Loucy (cell line): ENCODE measurements around the gene RPS18.

Experiments used
- H2AFZ ChIP-seq: fragments of 200-600 bp; sonication (generic); 2 replicates; pipeline ENCODE4 v1.6.0; 2016; ENCODE audit warnings: antibody characterized with exemption, mild to moderate bottlenecking, low read length, moderate library complexity
- H3F3A ChIP-seq: fragments of 200-600 bp; 2 replicates; pipeline ENCODE4 v1.6.0; 2016; ENCODE audit warnings: antibody characterized with exemption, low read depth, mild to moderate bottlenecking
- H3K27me3 ChIP-seq: fragments of 200-600 bp; sonication (generic); 2 replicates; pipeline ENCODE4 v1.6.1; 2014; ENCODE audit warnings: low read length, mild to moderate bottlenecking; ENCODE audit not compliant: insufficient read depth, poor library complexity, severe bottlenecking
- H3K36me3 ChIP-seq: fragments of 200-600 bp; sonication (generic); 2 replicates; pipeline ENCODE4 v1.6.1; 2016; ENCODE audit warnings: low read length; ENCODE audit not compliant: insufficient read depth
- H3K4me1 ChIP-seq: fragments of 200-600 bp; sonication (generic); 2 replicates; pipeline ENCODE4 v1.5.1; 2014; ENCODE audit warnings: low read length, mild to moderate bottlenecking; ENCODE audit not compliant: insufficient read depth, poor library complexity, severe bottlenecking
- H3K4me2 ChIP-seq: fragments of 200-600 bp; sonication (generic); 2 replicates; pipeline ENCODE4 v1.6.0; 2014; ENCODE audit warnings: antibody characterized with exemption, low read length, low read depth, mild to moderate bottlenecking; ENCODE audit not compliant: poor library complexity, severe bottlenecking
- H3K4me3 ChIP-seq: fragments of 200-600 bp; sonication (generic); 2 replicates; pipeline ENCODE4 v1.5.1; 2014; ENCODE audit warnings: low read length, mild to moderate bottlenecking, mixed read lengths; ENCODE audit not compliant: poor library complexity, severe bottlenecking
- H3K79me2 ChIP-seq: fragments of 200-600 bp; sonication (generic); 2 replicates; pipeline ENCODE4 v1.6.1; 2014; ENCODE audit warnings: low read length; ENCODE audit not compliant: insufficient read depth
- H3K9ac ChIP-seq: fragments of 200-600 bp; sonication (generic); 2 replicates; pipeline ENCODE4 v1.6.0; 2014; ENCODE audit warnings: mild to moderate bottlenecking, low read depth, low read length, moderate library complexity; ENCODE audit not compliant: poor library complexity, severe bottlenecking
- H3K9me2 ChIP-seq: fragments of 200-600 bp; sonication (generic); replicated peaks from 2 replicates; pipeline ENCODE4 v1.6.1; 2016; ENCODE audit warnings: low read depth, low read length, mixed read lengths
- H3K9me3 ChIP-seq: fragments of 200-600 bp; sonication (generic); 2 replicates; pipeline ENCODE4 v1.6.1; 2014; ENCODE audit warnings: mild to moderate bottlenecking, antibody characterized with exemption, low read length, low read depth; ENCODE audit not compliant: insufficient read depth
- H4K20me1 ChIP-seq: fragments of 200-600 bp; sonication (generic); 2 replicates; pipeline ENCODE4 v1.6.0; 2014; ENCODE audit warnings: antibody characterized with exemption, low read length, mild to moderate bottlenecking; ENCODE audit not compliant: insufficient read depth, poor library complexity, severe bottlenecking
- EZH2phosphoT487 ChIP-seq: fragments of 200-600 bp; IDR thresholded peaks from 2 replicates; pipeline ENCODE4 v1.6.1; 2018; ENCODE audit warnings: antibody characterized with exemption, mild to moderate bottlenecking, moderate library complexity, borderline replicate concordance
- TF ChIP-seq, protein P1 (sequence below): fragments of 200-600 bp; sonication (generic); conservative IDR thresholded peaks from 2 replicates; pipeline ENCODE4 v1.5.1; 2014; ENCODE audit warnings: mild to moderate bottlenecking, antibody characterized with exemption, low read length

RPS18 gene

DNA sequence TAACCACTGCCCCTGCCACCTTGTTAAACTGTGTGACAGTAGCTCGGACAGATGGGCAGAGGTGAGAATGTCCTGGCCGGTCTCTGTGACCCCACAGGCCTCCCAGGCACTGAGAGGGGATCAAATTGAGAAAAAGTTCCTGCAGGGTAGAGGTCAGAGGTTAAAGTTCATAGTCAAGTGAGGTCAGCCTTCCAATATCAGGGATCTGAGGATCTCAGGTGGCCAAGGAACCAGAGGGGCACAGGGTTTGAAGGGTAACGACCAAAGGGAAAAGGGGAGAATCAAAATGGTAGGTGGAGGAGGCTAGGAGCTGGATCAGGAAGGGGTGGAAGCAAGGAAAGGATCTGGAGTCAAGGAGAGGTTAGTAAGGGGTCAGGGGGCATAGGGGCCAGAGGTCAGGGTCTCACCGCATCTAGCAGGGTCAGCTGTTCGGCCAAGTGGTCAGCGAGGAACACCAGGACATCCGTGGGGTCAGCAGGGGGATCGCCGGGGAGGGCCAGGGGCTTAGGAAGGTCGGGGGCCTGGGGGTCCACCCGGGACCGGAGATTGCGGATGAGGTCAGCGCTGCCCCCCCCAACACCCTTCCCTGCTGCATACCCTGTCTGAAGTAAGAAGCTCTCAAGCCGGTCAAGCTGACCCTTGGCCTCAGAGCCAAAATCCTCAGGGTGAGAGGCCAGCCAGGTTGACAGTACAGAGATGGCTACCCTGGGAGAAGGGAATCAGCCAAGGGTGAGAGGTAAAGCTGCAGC, 23.9 kb downstream of the RPS18 start:
- Histone ChIP-seq H3K9ac (no peak overlapping the region), H4K20me1 (peaks cover 3% of the 10 kb centered on the region), H3K27me3 (no peaks in the 10 kb centered on the region), H2AFZ (no peak overlapping the region), H3F3A (peaks cover 10% of the 10 kb centered on the region), H3K4me2 (no peak overlapping the region), H3K9me3 (no peaks in the 10 kb centered on the region), H3K36me3 (peaks cover 11% of the 10 kb centered on the region; the same call in 1 of the 2 replicates), H3K4me3 (no peak overlapping the region), H3K79me2 (peaks cover 35% of the 10 kb centered on the region), H3K4me1 (peaks cover 10% of the 10 kb centered on the region), H3K9me2 (no peaks in the 10 kb centered on the region)
- TF ChIP-seq, protein P1, sequence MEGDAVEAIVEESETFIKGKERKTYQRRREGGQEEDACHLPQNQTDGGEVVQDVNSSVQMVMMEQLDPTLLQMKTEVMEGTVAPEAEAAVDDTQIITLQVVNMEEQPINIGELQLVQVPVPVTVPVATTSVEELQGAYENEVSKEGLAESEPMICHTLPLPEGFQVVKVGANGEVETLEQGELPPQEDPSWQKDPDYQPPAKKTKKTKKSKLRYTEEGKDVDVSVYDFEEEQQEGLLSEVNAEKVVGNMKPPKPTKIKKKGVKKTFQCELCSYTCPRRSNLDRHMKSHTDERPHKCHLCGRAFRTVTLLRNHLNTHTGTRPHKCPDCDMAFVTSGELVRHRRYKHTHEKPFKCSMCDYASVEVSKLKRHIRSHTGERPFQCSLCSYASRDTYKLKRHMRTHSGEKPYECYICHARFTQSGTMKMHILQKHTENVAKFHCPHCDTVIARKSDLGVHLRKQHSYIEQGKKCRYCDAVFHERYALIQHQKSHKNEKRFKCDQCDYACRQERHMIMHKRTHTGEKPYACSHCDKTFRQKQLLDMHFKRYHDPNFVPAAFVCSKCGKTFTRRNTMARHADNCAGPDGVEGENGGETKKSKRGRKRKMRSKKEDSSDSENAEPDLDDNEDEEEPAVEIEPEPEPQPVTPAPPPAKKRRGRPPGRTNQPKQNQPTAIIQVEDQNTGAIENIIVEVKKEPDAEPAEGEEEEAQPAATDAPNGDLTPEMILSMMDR = no peak
- no peak for TF ChIP-seq EZH2phosphoT487

DNA sequence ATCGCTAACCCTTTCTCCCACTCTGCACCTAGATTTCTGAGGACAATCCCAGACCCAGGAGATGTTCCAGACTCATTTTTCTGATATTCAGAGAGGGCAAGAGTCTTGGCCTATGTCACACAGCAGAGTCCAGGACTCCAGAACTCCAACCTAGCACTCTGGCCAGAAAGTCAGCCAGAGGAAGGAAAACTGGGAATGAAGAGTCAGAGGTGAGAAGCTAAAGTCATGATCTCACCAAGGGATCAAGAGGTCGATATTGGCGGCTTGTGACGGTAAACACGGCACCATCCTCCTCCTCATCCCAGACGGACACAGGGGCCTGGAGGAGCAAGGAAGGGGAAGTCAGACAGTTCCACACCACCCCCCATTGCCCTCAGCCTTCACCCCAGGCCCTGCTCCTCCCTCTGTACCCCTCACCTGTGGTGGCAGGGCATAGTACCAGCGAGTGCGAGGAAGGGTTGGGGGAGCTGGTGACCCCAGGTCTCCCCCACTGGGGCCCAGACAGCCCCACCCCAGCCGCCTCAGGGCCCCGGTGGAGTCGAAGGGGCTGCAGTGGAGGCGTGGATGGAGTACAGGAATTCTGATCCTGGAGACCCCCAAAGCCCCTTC, 25.0 kb downstream of the RPS18 start:
- TF ChIP-seq, protein P1 = no peak
- TF ChIP-seq EZH2phosphoT487 = no peak
- peaks cover 10% of the 10 kb centered on the region for H3K4me1 ChIP-seq
- H3K27me3 ChIP-seq = no peaks in the 10 kb centered on the region
- H3K9me2 ChIP-seq = no peaks in the 10 kb centered on the region
- peaks cover 41% of the 10 kb centered on the region for H3K79me2 ChIP-seq
- H3K4me2 ChIP-seq = peak overlapping the region; percentile 89
- peaks cover 3% of the 10 kb centered on the region for H4K20me1 ChIP-seq
- H2AFZ ChIP-seq = no peak overlapping the region
- no peak overlapping the region for H3K9ac ChIP-seq
- H3K4me3 ChIP-seq = peak overlapping the region; percentile 94
- H3K9me3 ChIP-seq = no peaks in the 10 kb centered on the region
- peaks cover 3% of the 10 kb centered on the region; the same call in 1 of the 2 replicates for H3K36me3 ChIP-seq
- H3F3A ChIP-seq = peaks cover 10% of the 10 kb centered on the region

DNA sequence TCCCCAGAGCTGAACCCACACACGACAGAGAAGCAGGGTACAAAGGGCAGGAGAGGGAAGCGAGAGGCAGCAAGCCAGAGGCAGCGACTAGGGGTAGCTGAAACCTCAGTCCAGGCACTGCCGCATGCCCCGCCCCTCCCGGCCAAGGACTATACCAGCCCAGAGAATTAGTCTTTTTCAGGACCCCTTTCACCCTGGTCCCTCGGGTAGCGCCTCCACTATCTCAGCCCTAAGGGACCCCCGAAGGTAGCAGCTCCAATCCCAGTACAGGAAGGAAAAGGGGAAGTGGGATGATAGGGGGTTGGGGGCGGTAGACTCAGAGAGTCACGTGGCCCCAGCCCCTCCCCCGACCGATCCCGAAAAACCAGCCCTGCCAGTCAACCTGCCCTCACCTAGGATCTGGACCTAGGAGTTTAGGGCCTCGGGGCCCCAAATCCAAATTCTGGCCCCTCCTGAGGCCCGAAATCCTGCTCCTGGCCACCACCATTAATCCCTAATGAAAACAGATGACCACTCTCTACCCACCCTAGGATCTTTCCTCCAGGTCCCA, 25.6 kb downstream of the RPS18 start:
- H2AFZ ChIP-seq = no peak overlapping the region
- H3K79me2 ChIP-seq = peaks cover 41% of the 10 kb centered on the region
- no peaks in the 10 kb centered on the region; the same call in 1 of the 2 replicates for H3K36me3 ChIP-seq

More for the DNA sequence above, 25.6 kb downstream of the RPS18 start:
- Histone ChIP-seq H4K20me1 (peaks cover 3% of the 10 kb centered on the region), H3K4me2 (peak overlapping the region; percentile 89), H3K4me3 (peak overlapping the region; percentile 94), H3F3A (peaks cover 10% of the 10 kb centered on the region), H3K4me1 (peaks cover 10% of the 10 kb centered on the region), H3K9me2 (no peaks in the 10 kb centered on the region), H3K9me3 (no peaks in the 10 kb centered on the region), H3K27me3 (no peaks in the 10 kb centered on the region), H3K9ac (peak overlapping the region; percentile 93)
- TF ChIP-seq EZH2phosphoT487 = no peak
- TF ChIP-seq, protein P1 = no peak
